GM20000 (cell line): Measurements from ENCODE around the gene PIF1.
"Not testable (repeated sequence)": the region's sequence is repeated elsewhere in the genome, so short reads cannot be mapped to it uniquely, and the experiment has no call there.

Experiments
- DNase-seq: peaks from one replicate; pipeline ENCODE4 v3.0.0; 2012; ENCODE audit warnings: low spot score
- TF ChIP-seq, protein P1 (sequence below): IDR thresholded peaks from 2 replicates; pipeline ENCODE4 v1.5.1; 2012; ENCODE audit warnings: mild to moderate bottlenecking, control low read depth; ENCODE audit errors: extremely low read depth, missing control alignments

PIF1 gene

DNA sequence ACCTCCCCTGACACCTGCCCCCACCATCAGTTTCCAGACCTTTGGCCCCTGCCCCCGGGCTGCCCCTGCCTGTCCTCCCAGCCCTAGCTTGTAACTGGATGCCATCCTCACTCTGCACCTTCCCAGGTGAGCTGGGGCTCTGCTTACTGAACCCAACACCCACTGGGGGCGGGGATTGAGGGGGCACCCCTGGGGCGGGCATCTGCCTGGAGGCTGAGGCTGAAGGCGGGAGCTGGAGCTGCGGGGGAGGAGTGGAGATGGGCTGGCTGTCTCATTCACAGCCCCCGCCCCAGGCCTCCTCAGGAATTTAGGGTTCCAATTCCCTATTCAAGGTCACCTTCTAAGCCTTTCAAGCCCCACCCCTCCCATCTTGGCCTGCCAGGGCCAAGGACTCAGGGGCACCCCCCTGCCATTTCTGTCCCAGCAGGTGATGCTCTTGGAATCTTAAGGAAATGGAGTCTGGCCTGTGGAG is 17.7 kb downstream of the PIF1 start:
- DNase-seq, result no peak
- TF ChIP-seq, protein P1, sequence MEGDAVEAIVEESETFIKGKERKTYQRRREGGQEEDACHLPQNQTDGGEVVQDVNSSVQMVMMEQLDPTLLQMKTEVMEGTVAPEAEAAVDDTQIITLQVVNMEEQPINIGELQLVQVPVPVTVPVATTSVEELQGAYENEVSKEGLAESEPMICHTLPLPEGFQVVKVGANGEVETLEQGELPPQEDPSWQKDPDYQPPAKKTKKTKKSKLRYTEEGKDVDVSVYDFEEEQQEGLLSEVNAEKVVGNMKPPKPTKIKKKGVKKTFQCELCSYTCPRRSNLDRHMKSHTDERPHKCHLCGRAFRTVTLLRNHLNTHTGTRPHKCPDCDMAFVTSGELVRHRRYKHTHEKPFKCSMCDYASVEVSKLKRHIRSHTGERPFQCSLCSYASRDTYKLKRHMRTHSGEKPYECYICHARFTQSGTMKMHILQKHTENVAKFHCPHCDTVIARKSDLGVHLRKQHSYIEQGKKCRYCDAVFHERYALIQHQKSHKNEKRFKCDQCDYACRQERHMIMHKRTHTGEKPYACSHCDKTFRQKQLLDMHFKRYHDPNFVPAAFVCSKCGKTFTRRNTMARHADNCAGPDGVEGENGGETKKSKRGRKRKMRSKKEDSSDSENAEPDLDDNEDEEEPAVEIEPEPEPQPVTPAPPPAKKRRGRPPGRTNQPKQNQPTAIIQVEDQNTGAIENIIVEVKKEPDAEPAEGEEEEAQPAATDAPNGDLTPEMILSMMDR, result no peak

DNA sequence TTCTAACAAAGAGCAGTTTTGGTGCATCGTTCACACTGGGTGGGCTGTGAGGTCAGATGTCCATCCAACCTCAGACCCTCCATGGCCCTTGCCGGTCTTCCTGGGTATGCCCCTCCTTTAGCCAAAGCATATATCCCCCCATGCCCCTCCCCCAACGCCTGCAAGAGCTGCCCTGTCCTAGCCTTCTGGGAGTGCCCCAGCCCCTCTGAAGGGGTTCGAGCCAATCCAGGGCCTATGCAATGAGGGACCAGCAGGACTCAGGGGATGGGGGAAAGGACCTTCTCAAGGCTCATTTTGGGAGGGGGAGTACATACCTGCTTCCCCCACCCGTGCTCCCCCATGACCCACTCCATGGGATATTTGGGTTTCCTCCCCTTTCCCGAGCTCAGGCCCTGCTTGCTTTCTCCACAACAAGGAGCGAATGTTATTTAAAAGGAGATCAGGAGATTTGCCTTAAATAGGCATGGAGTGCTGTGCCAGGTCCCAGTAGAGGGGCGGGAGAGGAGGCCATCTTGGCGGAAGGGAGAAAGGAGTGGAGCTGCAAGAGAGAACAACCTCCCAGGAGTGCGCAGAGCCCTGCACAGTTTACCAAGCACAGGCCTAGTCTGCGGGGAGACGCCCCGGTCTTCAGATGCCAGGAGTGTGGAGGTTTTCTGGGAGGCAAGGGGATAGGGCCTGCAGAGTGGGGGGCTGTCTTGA is 18.2 kb downstream of the PIF1 start:
- TF ChIP-seq, protein P1, result no peak
- no peak for DNase-seq

DNA sequence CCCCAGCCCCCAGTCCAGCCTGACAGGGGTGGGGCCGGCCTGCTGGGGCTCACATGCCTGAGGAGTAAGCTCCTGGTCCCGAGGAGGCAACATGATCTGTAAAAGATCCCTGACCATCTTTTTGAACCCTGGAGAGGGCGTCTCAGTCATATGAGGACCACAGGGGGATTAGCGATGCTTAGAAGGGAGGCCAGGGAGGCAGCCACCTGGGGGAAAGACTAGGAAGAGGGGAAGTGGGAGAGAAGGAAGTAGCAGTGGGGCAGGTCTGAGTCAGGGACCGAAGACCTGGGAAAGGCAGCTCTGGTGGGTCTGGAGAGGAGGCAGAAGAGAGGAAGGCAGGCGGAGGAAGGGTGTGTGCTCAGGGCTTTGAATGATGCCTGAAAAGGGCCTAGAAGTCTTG is 18.9 kb downstream of the PIF1 start:
- TF ChIP-seq, protein P1, result no peak
- no peak for DNase-seq

DNA sequence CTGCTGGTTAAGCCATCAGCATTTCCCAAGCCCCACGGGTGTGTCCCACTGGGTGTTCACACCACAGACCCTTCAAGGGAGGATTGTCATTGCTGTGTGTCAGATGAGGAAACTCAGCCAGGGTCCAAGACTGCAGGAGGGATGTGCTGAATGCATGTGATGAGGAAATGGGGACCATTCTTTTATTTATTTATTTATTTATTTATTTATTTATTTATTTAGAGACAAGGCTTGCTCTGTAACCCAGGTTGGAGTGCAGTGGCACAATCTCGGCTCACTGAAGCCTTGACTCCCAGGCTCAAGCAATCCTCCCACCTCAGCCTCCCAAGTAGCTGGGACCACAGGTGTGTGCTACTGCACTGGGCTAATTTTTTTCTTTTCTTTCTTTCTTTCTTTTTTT is 20.8 kb downstream of the PIF1 start:
- DNase-seq, result no peak
- TF ChIP-seq, protein P1, result no peak

DNA sequence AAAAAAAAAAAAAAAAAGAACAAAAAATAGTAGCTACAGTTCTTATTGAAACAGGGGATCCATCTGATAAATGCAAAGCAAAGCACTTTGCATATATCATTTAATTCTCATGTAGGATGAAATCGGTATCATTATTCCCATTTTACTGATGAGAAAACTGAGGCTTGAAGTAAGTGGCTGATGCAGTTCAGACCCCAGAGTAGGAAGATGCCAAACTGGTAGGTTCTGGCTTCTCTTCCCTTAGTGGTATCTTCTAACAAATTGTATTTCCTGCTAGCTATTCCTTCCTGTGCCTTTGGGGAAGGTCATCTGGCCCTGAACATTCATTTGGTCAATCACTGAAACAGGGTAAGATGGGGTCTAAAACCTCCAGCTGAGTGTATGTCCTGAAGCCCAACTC is 21.9 kb downstream of the PIF1 start:
- TF ChIP-seq, protein P1, result no peak
- no peak for DNase-seq

DNA sequence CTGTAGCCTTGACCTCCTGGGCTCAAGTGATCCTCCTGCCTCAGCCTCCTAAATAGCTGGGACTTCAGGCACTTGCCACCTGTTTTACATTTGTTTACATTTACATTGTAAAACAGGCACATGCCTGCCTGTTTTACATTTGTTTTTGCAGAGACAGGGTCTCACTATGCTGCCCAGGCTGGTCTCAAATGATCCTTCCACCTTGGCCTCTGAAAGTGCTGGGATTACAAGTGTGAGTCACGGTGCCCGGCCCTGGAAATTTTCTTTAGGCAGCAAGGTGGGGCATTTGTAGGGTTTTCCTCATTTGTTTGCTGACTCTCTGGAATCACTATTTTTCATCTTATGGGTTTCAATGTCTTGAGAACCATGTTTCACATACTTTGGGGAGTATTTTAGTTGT is 25.0 kb downstream of the PIF1 start:
- DNase-seq, result no peak
- TF ChIP-seq, protein P1, result no peak

DNA sequence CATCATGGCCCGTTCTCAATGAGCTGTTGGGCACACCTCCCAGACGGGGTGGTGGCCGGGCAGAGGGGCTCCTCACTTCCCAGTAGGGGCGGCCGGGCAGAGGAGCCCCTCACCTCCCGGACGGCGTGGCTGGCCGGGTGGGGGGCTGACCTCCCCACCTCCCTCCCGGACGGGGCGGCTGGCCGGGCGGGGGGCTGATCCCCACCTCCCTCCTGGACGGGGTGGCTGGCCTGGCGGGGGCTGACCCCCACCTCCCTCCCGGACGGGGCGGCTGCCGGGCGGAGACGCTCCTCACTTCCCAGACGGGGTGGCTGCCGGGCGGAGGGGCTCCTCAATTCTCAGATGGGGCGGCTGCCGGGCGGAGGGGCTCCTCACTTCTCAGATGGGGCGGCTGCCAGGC is 26.5 kb downstream of the PIF1 start:
- DNase-seq, result not testable (repeated sequence)

DNA sequence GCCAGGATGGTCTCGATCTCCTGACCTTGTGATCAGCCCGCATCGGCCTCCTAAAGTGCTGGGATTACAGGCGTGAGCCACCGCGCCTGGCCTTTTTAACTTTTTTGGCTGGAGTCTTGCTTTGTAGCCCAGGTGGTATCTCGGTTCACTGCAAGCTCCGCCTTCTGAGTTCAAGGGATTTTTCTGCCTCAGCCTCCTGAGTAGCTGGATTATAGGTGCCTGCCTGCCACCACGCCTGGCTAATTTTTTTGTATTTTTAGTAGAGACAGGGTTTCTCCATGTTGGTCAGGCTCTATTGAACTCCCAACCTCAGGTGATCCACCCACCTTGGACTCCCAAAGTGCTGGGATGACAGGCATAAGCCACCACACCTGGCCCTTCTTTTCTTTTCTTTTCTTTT is 29.5 kb downstream of the PIF1 start:
- DNase-seq, result not testable (repeated sequence)

DNA sequence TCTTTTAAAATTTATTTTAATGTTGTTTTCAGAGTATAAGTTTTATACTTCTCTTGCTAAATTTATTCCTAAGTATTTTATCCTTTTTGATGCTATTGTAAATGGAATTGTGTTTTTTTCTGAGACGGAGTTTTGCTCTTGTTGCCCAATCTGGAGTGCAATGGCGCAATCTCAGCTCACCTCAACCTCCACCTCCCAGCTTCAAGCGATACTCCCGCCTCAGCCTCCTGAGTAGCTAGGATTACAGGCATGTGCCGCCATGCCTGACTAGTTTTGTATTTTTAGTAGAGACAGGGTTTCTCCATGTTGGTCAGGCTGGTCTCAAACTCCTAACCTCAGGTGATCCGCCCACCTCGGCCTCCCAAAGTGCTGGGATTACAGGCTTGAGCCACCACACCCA is 30.1 kb downstream of the PIF1 start:
- DNase-seq, result not testable (repeated sequence)
